ENCODE measurements around the gene LRRC45.

- TF ChIP-seq CTCF (IDR thresholded peaks at IDR 0.05) = no peak
- no peak for TF ChIP-seq PREB (CRISPR knock-in tag; IDR thresholded peaks at IDR 0.05; ENCODE audit: borderline replicate concordance)
- no peak for TF ChIP-seq TEAD4 (CRISPR knock-in tag; IDR thresholded peaks at IDR 0.05)
- no peak for TF ChIP-seq MLX (CRISPR knock-in tag; IDR thresholded peaks at IDR 0.05)
These were observed 23.8 kb downstream of the LRRC45 start for GRCh38 chr17:82046903-82047302.

Data from WTC11 (cell line).